ENCODE data around the gene SERTAD1.

- TF ChIP-seq POLR2A (IDR thresholded peaks at IDR 0.05; ENCODE audit: low read length) = no peak
- TF ChIP-seq GATA1 (IDR thresholded peaks at IDR 0.05; ENCODE audit: low read depth, low read length) = no peak
These were observed 45.4 kb downstream of the SERTAD1 start for GRCh38 chr19:40380199-40381037.
